ENCODE data around the gene GPATCH2.

GRCh38 chr1:217493290-217493689 is 137.6 kb downstream of the GPATCH2 start:
- no peak for TF ChIP-seq CTCF (conservative IDR thresholded peaks at IDR 0.05 in 1 of 2, IDR thresholded peaks at IDR 0.05 in 1 of 2; ENCODE audit: low read depth in 1 of 2, low read length in 2 of 2)
- TF ChIP-seq EZH2 (IDR thresholded peaks at IDR 0.05; ENCODE audit: low read length, missing control alignments), result no peak

Measured in fibroblast of lung (primary cell).